ENCODE results near the gene BCL11A. TPM values are rescaled to one million over a fixed set of nuclear protein-coding genes. Genes with fewer than 3 reads are reported as not detected.

BCL11A gene
- total and polyA plus RNA-seq, 8 donors = 1.2 to 27.4 (median 16.3) TPM

DNA sequence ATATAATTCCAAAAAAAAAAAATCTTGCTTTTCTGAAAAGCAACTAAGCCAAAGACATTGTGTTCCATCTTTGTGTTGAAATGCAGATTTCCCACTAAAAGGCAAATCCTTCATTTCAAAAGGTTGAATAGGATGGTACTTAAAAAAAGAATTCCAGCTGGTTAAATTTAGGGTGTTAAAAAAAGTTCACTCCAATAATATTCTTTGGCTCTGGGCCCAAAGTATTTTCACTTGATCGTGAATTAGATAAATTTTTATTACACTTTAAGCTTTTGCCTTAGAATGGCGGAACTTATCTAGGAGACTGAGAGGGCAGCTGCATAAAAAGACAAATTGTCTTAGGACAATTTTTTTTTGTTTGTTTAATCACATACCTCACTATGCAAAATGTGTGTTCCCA is 79.2 kb downstream of the BCL11A start:
- no peak overlapping the region for H3K27ac ChIP-seq
- TF ChIP-seq POLR2AphosphoS5 (IDR thresholded peaks at IDR 0.05) (no peak), POLR2A (IDR thresholded peaks at IDR 0.05) (no peak), EP300 (IDR thresholded peaks at IDR 0.05) (no peak)
- TF ChIP-seq, protein P1, sequence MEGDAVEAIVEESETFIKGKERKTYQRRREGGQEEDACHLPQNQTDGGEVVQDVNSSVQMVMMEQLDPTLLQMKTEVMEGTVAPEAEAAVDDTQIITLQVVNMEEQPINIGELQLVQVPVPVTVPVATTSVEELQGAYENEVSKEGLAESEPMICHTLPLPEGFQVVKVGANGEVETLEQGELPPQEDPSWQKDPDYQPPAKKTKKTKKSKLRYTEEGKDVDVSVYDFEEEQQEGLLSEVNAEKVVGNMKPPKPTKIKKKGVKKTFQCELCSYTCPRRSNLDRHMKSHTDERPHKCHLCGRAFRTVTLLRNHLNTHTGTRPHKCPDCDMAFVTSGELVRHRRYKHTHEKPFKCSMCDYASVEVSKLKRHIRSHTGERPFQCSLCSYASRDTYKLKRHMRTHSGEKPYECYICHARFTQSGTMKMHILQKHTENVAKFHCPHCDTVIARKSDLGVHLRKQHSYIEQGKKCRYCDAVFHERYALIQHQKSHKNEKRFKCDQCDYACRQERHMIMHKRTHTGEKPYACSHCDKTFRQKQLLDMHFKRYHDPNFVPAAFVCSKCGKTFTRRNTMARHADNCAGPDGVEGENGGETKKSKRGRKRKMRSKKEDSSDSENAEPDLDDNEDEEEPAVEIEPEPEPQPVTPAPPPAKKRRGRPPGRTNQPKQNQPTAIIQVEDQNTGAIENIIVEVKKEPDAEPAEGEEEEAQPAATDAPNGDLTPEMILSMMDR (IDR thresholded peaks at IDR 0.05) = no peak
- WGBS, 5 donors = 62 to 75% (median 67%) methylated on average over 2 of the region's 2 CpGs

DNA sequence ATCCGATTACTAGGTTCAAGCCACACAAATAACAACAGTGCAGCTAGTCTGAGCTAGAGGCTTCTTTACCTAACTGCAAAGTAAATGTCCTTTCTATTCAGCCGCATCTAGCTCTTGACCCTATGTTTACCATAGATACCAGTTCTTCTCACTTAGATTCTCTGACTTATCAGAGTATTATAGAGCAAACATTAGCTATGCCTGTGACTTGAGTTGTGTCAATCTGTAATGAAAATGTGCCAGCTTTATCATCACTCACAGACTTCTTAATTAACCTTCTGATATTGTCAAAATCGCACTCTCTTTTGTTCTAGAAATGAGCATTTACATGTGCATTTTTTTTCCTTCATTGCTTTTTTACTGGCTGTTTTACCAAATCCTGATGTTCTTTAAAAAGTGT is 79.9 kb downstream of the BCL11A start:
- H3K27me3 ChIP-seq = no peaks in the 10 kb centered on the region
- no peaks in the 10 kb centered on the region for H3K36me3 ChIP-seq
- TF ChIP-seq POLR2AphosphoS5 (IDR thresholded peaks at IDR 0.05) (no peak), POLR2A (IDR thresholded peaks at IDR 0.05) (no peak), EP300 (IDR thresholded peaks at IDR 0.05) (no peak)
- TF ChIP-seq, protein P1 (IDR thresholded peaks at IDR 0.05) = no peak
- H3K27ac ChIP-seq = peak overlapping the region in 1 of 5 donors; percentile 13
- no peaks in the 10 kb centered on the region for H3K9me3 ChIP-seq
- no peak for DNase-seq
- intact Hi-C loops (cut with DNase I; ENCODE audit: low total_unique reads) = no loop called here
- WGBS, 5 donors = 34 to 58% (median 51%) methylated on average over 3 of the region's 3 CpGs
- H3K4me1 ChIP-seq = peaks cover 0 to 32% (median 15%) of the 10 kb centered on the region in 4 donors
- no peak overlapping the region for H3K4me3 ChIP-seq

More for the DNA sequence above, 79.2 kb downstream of the BCL11A start:
- no peak for DNase-seq
- H3K4me3 ChIP-seq = no peak overlapping the region
- H3K27me3 ChIP-seq = no peaks in the 10 kb centered on the region
- H3K36me3 ChIP-seq = no peaks in the 10 kb centered on the region
- intact Hi-C loops (cut with DNase I; ENCODE audit: low total_unique reads) = no loop called here
- peaks cover 0 to 38% (median 15%) of the 10 kb centered on the region in 4 donors for H3K4me1 ChIP-seq
- no peaks in the 10 kb centered on the region for H3K9me3 ChIP-seq

GRCh38 chr2:60472663-60473289 is 80.7 kb downstream of the BCL11A start:
- DNase-seq = no peak
- H3K27ac ChIP-seq = peak overlapping the region in 1 of 5 donors; percentile 13
- no peaks in the 10 kb centered on the region for H3K36me3 ChIP-seq
- no peaks in the 10 kb centered on the region for H3K9me3 ChIP-seq
- intact Hi-C loops (cut with DNase I; ENCODE audit: low total_unique reads) = no loop called here
- WGBS, 5 donors = 84 to 91% (median 88%) methylated on average over 5 of the region's 5 CpGs
- no peak overlapping the region for H3K4me3 ChIP-seq
- H3K27me3 ChIP-seq = no peaks in the 10 kb centered on the region
- peaks cover 0 to 26% (median 14%) of the 10 kb centered on the region in 4 donors for H3K4me1 ChIP-seq
- TF ChIP-seq POLR2A (IDR thresholded peaks at IDR 0.05) (no peak), EP300 (IDR thresholded peaks at IDR 0.05) (no peak), POLR2AphosphoS5 (IDR thresholded peaks at IDR 0.05) (no peak)
- TF ChIP-seq, protein P1 (IDR thresholded peaks at IDR 0.05) = no peak

- intact Hi-C loops (cut with DNase I; ENCODE audit: low total_unique reads) = no loop called here
- TF ChIP-seq EP300 (IDR thresholded peaks at IDR 0.05) = no peak
- no peak for TF ChIP-seq POLR2AphosphoS5 (IDR thresholded peaks at IDR 0.05)
- TF ChIP-seq, protein P1 (IDR thresholded peaks at IDR 0.05) = no peak
- no peak for TF ChIP-seq POLR2A (IDR thresholded peaks at IDR 0.05)
- 80 to 89% (median 81%) methylated on average over 5 of the region's 5 CpGs for WGBS, 5 donors
- Histone ChIP-seq H3K27ac (no peak overlapping the region), H3K27me3 (no peaks in the 10 kb centered on the region), H3K4me3 (no peak overlapping the region), H3K9me3 (no peaks in the 10 kb centered on the region), H3K4me1 (peaks cover 0 to 26% (median 13%) of the 10 kb centered on the region in 4 donors), H3K36me3 (no peaks in the 10 kb centered on the region)
- DNase-seq = no peak
Observed at GRCh38 chr2:60472041-60472440, 81.4 kb downstream of the BCL11A start.
